K562 (cell line): Measurements from ENCODE around the gene SEC63. TPM values are rescaled to one million over a fixed set of nuclear protein-coding genes. Genes with fewer than 3 reads are reported as not detected.
A peak's percentile ranks its signal among the peaks of the same experiment; 100 is the strongest.

Experiments used
- ARNT ChIP-seq, 2 experiments: fragments of 450-650 bp; IDR thresholded peaks; 2 replicates each; pipeline ENCODE4 v1.6.1; 2016; ENCODE audit warnings: mild to moderate bottlenecking in 1 of 2
- ATF1 ChIP-seq, 2 experiments: fragments of 450-650 bp in 1 of 2; IDR thresholded peaks; 2 replicates each; pipeline ENCODE4 v1.6.1; 2016; ENCODE audit warnings: missing compliant biosample characterization in 1 of 2, missing genetic modification characterization in 1 of 2
- CEBPG ChIP-seq, 3 experiments: fragments of 200-800 bp in 1 of 3; sonication (Bioruptor generic) in 1 of 3; sonication (generic) in 1 of 3; formaldehyde crosslinking in 1 of 3; IDR thresholded peaks in 2 of 3; conservative IDR thresholded peaks in 1 of 3; 2 replicates each; pipeline versions ENCODE4 v1.6.1 to v1.8.0; 2016 to 2022; ENCODE audit warnings: missing compliant biosample characterization in 2 of 3, missing genetic modification characterization in 2 of 3, mild to moderate bottlenecking in 1 of 3, missing genetic modification reagents in 1 of 3
- DACH1 ChIP-seq: fragments of 450-650 bp; IDR thresholded peaks from 2 replicates; pipeline ENCODE4 v1.6.1; 2018; ENCODE audit not compliant: partially characterized antibody
- FUS ChIP-seq: fragments of 200-400 bp; formaldehyde crosslinking; optimal IDR thresholded peaks from 2 replicates; pipeline ENCODE3; 2017; ENCODE audit warnings: low read depth, low read length
- GATAD2B ChIP-seq: fragments of 450-650 bp; IDR thresholded peaks from 2 replicates; pipeline ENCODE4 v1.6.1; 2017; ENCODE audit warnings: mild to moderate bottlenecking, borderline replicate concordance
- GTF2F1 ChIP-seq: IDR thresholded peaks from 2 replicates; pipeline ENCODE4 v1.6.1; 2011; ENCODE audit warnings: low read depth, low read length, improper control_type of control experiment
- L3MBTL2 ChIP-seq: fragments of 450-650 bp; IDR thresholded peaks from 2 replicates; pipeline ENCODE4 v1.6.1; 2016; ENCODE audit warnings: mild to moderate bottlenecking, moderate library complexity
- MGA ChIP-seq: fragments of 450-650 bp; IDR thresholded peaks from 2 replicates; pipeline ENCODE4 v1.6.1; 2016; ENCODE audit warnings: mild to moderate bottlenecking, moderate library complexity
- RHOXF2B ChIP-seq: fragments of 250-450 bp; sonication (Bioruptor Pico); conservative IDR thresholded peaks from 2 replicates; pipeline ENCODE4 v1.5.1; 2021
- SOX6 ChIP-seq: fragments of 450-650 bp; IDR thresholded peaks from 2 replicates; pipeline ENCODE4 v1.6.1; 2014; ENCODE audit warnings: mild to moderate bottlenecking
- TBP ChIP-seq: optimal IDR thresholded peaks from 2 replicates; pipeline ENCODE3; 2011; ENCODE audit warnings: low read depth, low read length, improper control_type of control experiment
- ZNF280A ChIP-seq: fragments of 450-650 bp; IDR thresholded peaks from 2 replicates; pipeline ENCODE4 v1.6.1; 2018; ENCODE audit warnings: mild to moderate bottlenecking, low read depth; ENCODE audit not compliant: partially characterized antibody
- ZNF699 ChIP-seq: fragments of 250-450 bp; sonication (Bioruptor Pico); IDR thresholded peaks from 2 replicates; pipeline ENCODE4 v1.8.0; 2021; ENCODE audit warnings: mild to moderate bottlenecking, moderate library complexity; ENCODE audit not compliant: insufficient replicate concordance
- polyA plus RNA-seq, 8 experiments: library from polyadenylated mRNA; depleted of rRNA in 4 of 8; stranded (reverse) in 5 of 8; unstranded in 3 of 8; fragments of >200 nt; fragmentation: Nextera tagmentation in 2 of 8; fragmentation: Illumina TruSeq in 1 of 8; extraction: Ambion mirVana in 2 of 8; extraction: Trizol in 1 of 8; gene quantifications; 2 replicates each; pipeline versions ENCODE4 v1.2.1 to v1.2.3, GENCODE V29; 2011 to 2014; ENCODE audit warnings: inconsistent platforms in 1 of 8, missing spikeins in 1 of 8
- total RNA-seq, 7 experiments: library from RNA; depleted of rRNA in 6 of 7; stranded (reverse); fragments of >200 nt in 6 of 7; fragmentation: Illumina TruSeq in 2 of 7; extraction: Trizol in 2 of 7; gene quantifications; 2 replicates each; pipeline versions ENCODE4 v1.2.1 to v1.2.3, GENCODE V29; 2011 to 2021; ENCODE audit warnings: low replicate concordance in 1 of 7

SEC63 gene
- total and polyA plus RNA-seq, 9 of the 15 experiments (the other 6 are each of a cell fraction or from before 2014, with no cell fraction given), result 13.8 to 74.6 (median 28.4) TPM

GRCh38 chr6:107957909-107958688, at the start of gene SEC63 (continued):
- TF ChIP-seq MGA, result peak; percentile 67
- 0 out of 2 replicates have a peak, but pooled peaks have one; percentile 66 for TF ChIP-seq RHOXF2B
- 0 out of 4 replicates have a peak, but pooled peaks of 1 of the 2 experiments have one; percentile 38 for TF ChIP-seq ARNT (IDR thresholded peaks at IDR 0.05)
- no peak for TF ChIP-seq ATF1 (CRISPR knock-in tag; IDR thresholded peaks at IDR 0.05)
- peak; percentile 25; the same call in 1 of the 2 replicates for TF ChIP-seq ATF1 (tag; IDR thresholded peaks at IDR 0.05)
- no peak for TF ChIP-seq ZNF699 (CRISPR knock-in tag)
- TF ChIP-seq CEBPG (CRISPR knock-in tag; IDR thresholded peaks at IDR 0.05), result no peak
- TF ChIP-seq CEBPG (tag; conservative IDR thresholded peaks at IDR 0.05 in 1 of 2, IDR thresholded peaks at IDR 0.05 in 1 of 2), result no peak
- TF ChIP-seq L3MBTL2, result peak; percentile 81
- no peak for TF ChIP-seq ZNF280A
- TF ChIP-seq FUS, result no peak
- TF ChIP-seq GATAD2B, result 0 out of 2 replicates have a peak, but pooled peaks have one; percentile 79
- TF ChIP-seq SOX6, result no peak
- no peak for TF ChIP-seq DACH1
- TF ChIP-seq GTF2F1, result no peak
- TF ChIP-seq TBP, result peak; percentile 51
